ENCODE data around the gene RNF13.

GRCh38 chr3:149947231-149947630 lies 134.2 kb downstream of the RNF13 start:
- TF ChIP-seq JUN (CRISPR knock-in tag; IDR thresholded peaks at IDR 0.05) (no peak), HMGA2 (CRISPR knock-in tag; IDR thresholded peaks at IDR 0.05) (no peak), STAT6 (CRISPR knock-in tag; conservative IDR thresholded peaks at IDR 0.05; ENCODE audit: low read depth) (no peak), TP53 (CRISPR knock-in tag; IDR thresholded peaks at IDR 0.05) (no peak), CTCF (IDR thresholded peaks at IDR 0.05) (no peak), KAT7 (CRISPR knock-in tag; IDR thresholded peaks at IDR 0.05; ENCODE audit: borderline replicate concordance) (no peak), E2F5 (CRISPR knock-in tag; IDR thresholded peaks at IDR 0.05) (no peak), ZNF416 (CRISPR knock-in tag; IDR thresholded peaks at IDR 0.05) (no peak)
- TF ChIP-seq, protein P1, sequence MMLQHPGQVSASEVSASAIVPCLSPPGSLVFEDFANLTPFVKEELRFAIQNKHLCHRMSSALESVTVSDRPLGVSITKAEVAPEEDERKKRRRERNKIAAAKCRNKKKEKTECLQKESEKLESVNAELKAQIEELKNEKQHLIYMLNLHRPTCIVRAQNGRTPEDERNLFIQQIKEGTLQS (CRISPR knock-in tag; conservative IDR thresholded peaks at IDR 0.05) = no peak

Measured in WTC11 (cell line).